Loucy (cell line): ENCODE data around the gene ENPP3.

Source experiments
- EZH2phosphoT487 ChIP-seq: fragments of 200-600 bp; IDR thresholded peaks from 2 replicates; pipeline ENCODE4 v1.6.1; 2018; ENCODE audit warnings: antibody characterized with exemption, mild to moderate bottlenecking, moderate library complexity, borderline replicate concordance
- TF ChIP-seq, protein P1 (sequence below): fragments of 200-600 bp; sonication (generic); conservative IDR thresholded peaks from 2 replicates; pipeline ENCODE4 v1.5.1; 2014; ENCODE audit warnings: mild to moderate bottlenecking, antibody characterized with exemption, low read length

DNA sequence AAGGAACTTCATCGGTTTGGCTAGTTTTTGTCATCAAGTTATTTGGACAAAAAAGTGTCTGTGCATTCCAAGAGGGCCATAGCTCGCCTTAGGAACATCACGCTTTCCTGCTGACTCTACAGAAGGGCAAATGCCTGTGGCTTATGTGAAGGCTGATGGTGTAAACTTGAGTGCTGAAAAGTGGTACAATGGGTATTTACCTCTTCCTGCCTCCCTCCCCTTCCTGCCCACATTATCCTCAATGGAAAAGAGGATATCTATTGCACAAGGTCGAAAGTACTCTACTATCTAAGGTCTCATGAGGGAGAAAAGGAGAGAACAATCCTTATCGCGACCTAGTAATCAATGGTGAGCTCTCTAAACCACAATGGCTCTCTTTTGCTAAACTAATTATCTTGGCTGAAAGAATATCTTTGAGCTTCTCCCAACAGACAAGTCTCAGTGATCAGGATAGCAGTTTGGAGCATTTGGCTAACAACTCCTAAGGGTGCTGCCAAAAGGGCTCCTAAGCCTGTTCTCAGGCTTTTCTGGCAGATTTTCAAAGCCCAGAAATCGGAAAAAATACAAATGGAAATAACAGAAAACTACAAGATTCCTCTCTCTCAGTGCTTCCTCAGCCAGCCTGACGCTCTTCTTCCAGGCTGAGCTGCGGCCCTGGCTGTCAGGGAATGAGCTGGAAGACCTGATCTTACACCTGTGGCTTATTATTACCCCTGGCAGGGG is 128.1 kb downstream of the ENPP3 start:
- TF ChIP-seq, protein P1, sequence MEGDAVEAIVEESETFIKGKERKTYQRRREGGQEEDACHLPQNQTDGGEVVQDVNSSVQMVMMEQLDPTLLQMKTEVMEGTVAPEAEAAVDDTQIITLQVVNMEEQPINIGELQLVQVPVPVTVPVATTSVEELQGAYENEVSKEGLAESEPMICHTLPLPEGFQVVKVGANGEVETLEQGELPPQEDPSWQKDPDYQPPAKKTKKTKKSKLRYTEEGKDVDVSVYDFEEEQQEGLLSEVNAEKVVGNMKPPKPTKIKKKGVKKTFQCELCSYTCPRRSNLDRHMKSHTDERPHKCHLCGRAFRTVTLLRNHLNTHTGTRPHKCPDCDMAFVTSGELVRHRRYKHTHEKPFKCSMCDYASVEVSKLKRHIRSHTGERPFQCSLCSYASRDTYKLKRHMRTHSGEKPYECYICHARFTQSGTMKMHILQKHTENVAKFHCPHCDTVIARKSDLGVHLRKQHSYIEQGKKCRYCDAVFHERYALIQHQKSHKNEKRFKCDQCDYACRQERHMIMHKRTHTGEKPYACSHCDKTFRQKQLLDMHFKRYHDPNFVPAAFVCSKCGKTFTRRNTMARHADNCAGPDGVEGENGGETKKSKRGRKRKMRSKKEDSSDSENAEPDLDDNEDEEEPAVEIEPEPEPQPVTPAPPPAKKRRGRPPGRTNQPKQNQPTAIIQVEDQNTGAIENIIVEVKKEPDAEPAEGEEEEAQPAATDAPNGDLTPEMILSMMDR: no peak
- TF ChIP-seq EZH2phosphoT487: no peak
